ENCODE data around the gene NAALADL2.

GRCh38 chr3:175381685-175382084, 522.6 kb downstream of the NAALADL2 start:
- TF ChIP-seq POLR2AphosphoS5 (IDR thresholded peaks at IDR 0.05; ENCODE audit: borderline replicate concordance, low read depth, low read length) (no peak), EZH2 (IDR thresholded peaks at IDR 0.05) (no peak), FOXP2 (optimal IDR thresholded peaks at IDR 0.05; ENCODE audit: control extremely low read depth, extremely low read length, insufficient read depth) (no peak)
